WERI-Rb-1 (cell line): Measurements from ENCODE around the gene PLXDC1.
"Not testable (repeated sequence)": the region's sequence is repeated elsewhere in the genome, so short reads cannot be mapped to it uniquely, and the experiment has no call there.

ENCODE experiments used
- DNase-seq: peaks from one replicate; pipeline ENCODE4 v3.0.0-alpha.2; 2020
- H3K27ac ChIP-seq: fragments of 250-450 bp; sonication (Bioruptor Pico); 2 replicates; pipeline ENCODE4 v1.5.1; 2020; ENCODE audit warnings: mild to moderate bottlenecking, moderate library complexity
- H3K27me3 ChIP-seq: fragments of 250-450 bp; sonication (Bioruptor Pico); 2 replicates; pipeline ENCODE4 v1.5.1; 2021; ENCODE audit warnings: mild to moderate bottlenecking, low read depth, moderate library complexity; ENCODE audit not compliant: insufficient read depth, severe bottlenecking
- H3K36me3 ChIP-seq: fragments of 250-450 bp; sonication (Bioruptor Pico); 2 replicates; pipeline ENCODE4 v1.5.1; 2020; ENCODE audit warnings: mild to moderate bottlenecking, moderate library complexity
- H3K4me3 ChIP-seq: 2 replicates; pipeline ENCODE4 v1.5.1; 2011; ENCODE audit warnings: low read depth, mild to moderate bottlenecking, control low read depth, low read length
- H3K9me3 ChIP-seq: fragments of 250-450 bp; sonication (Bioruptor Pico); 2 replicates; pipeline ENCODE4 v1.5.1; 2021; ENCODE audit warnings: mild to moderate bottlenecking, moderate library complexity; ENCODE audit not compliant: severe bottlenecking
- TF ChIP-seq, protein P1 (sequence below): IDR thresholded peaks from 2 replicates; pipeline ENCODE4 v1.5.1; 2011; ENCODE audit warnings: low read depth, mild to moderate bottlenecking, control low read depth, inconsistent platforms, low read length

PLXDC1 gene

DNA sequence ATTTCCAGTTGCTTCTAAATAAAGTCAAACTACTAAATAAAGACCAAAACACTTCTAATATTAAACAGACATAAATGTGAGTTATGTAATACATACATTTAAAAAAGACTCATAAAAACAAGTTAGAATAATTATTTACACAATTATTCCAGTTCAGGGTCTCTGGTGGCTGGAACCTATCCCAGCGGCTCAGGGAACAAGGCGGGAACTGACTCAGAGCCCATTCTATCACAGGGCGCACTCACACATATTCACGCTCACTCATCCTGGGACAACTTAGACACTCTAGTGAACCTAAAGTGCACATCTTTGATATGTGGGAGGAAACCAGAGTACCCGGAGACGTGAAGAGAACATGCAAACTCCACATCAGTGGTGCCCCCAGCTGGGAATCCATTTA lies 25.0 kb downstream of the PLXDC1 start:
- Histone ChIP-seq H3K4me3 (no peak overlapping the region), H3K9me3 (no peaks in the 10 kb centered on the region), H3K27ac (no peak overlapping the region), H3K27me3 (no peaks in the 10 kb centered on the region), H3K36me3 (no peaks in the 10 kb centered on the region)
- DNase-seq: no peak
- TF ChIP-seq, protein P1, sequence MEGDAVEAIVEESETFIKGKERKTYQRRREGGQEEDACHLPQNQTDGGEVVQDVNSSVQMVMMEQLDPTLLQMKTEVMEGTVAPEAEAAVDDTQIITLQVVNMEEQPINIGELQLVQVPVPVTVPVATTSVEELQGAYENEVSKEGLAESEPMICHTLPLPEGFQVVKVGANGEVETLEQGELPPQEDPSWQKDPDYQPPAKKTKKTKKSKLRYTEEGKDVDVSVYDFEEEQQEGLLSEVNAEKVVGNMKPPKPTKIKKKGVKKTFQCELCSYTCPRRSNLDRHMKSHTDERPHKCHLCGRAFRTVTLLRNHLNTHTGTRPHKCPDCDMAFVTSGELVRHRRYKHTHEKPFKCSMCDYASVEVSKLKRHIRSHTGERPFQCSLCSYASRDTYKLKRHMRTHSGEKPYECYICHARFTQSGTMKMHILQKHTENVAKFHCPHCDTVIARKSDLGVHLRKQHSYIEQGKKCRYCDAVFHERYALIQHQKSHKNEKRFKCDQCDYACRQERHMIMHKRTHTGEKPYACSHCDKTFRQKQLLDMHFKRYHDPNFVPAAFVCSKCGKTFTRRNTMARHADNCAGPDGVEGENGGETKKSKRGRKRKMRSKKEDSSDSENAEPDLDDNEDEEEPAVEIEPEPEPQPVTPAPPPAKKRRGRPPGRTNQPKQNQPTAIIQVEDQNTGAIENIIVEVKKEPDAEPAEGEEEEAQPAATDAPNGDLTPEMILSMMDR: no peak

DNA sequence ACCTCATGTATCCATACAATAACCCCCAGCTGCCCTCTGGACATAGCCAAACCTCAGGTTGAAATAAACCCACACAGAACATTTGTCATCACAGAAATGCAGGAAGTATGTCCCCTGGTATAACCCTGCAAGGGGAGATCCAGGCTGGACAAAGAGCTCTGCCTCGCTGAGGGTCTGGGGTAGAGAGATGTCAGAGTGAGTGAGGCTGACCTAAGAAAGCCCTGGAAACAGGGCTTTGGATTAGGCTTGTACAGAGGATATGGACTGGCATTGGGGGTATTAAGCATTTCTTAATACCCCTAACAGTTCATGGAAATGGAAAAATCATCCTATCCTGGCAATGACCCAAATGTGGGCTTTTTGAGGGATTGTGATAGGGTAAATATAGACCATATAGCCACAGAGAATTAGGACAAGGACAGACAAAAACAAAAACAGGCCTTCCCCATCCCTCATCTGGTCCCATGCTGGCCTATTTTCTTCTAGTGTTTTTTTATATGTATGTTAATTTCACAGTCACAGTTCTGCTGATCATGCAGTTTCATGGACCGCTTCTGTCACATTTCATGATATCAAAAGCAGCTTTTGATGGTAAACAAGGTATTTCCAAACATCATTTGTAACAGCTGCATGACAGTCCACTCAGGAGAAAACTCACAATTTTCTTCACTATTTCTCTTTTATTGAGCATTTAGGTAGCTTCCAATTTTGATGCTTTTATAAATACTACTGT lies 26.1 kb downstream of the PLXDC1 start:
- Histone ChIP-seq H3K4me3 (no peak overlapping the region), H3K9me3 (no peaks in the 10 kb centered on the region), H3K36me3 (no peaks in the 10 kb centered on the region), H3K27ac (peak overlapping the region; percentile 9; the same call in 1 of the 2 replicates), H3K27me3 (no peaks in the 10 kb centered on the region)
- no peak for DNase-seq
- TF ChIP-seq, protein P1: no peak

DNA sequence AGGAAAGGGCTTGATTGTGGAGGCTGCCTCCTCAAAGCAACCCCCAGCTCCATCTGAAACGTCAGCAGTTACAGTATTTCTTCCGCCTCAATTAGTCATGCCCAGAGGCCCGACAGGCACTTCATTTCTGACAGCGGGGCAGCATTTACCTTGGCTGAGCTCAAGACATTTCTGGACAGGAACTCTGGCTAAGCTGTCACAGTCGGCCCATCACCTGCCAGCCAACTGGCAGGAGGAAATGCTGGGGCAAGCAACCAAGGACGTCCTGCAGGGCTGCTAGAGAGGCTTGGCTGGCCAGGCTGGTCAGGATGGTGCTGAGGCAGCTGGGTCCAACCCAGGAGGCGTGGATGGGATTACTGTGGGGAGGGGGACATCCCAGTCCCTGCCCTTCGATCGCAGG lies 27.8 kb downstream of the PLXDC1 start:
- no peaks in the 10 kb centered on the region for H3K9me3 ChIP-seq
- no peak overlapping the region for H3K27ac ChIP-seq
- no peaks in the 10 kb centered on the region for H3K36me3 ChIP-seq
- H3K27me3 ChIP-seq: no peaks in the 10 kb centered on the region
- DNase-seq: no peak
- TF ChIP-seq, protein P1: no peak
- H3K4me3 ChIP-seq: no peak overlapping the region

DNA sequence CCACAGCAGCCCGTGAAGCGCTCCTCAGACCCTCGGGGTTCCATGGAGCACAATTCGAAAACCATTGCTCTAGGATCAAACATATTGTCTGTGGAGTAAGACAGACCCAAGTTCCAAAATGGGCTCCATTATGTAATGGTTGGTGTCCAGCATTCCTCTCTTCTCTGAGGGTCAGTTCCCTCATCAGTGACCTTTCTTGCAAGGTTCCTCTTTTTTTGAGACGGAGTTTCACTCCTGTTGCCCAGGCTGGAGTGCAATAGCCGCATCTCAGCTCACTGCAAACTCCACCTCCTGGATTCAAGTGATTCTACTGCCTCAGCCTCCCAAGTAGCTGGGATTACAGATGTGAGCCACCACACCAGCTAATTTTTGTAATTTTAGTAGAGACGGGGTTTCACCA lies 28.4 kb downstream of the PLXDC1 start:
- DNase-seq: no peak
- TF ChIP-seq, protein P1: no peak

DNA sequence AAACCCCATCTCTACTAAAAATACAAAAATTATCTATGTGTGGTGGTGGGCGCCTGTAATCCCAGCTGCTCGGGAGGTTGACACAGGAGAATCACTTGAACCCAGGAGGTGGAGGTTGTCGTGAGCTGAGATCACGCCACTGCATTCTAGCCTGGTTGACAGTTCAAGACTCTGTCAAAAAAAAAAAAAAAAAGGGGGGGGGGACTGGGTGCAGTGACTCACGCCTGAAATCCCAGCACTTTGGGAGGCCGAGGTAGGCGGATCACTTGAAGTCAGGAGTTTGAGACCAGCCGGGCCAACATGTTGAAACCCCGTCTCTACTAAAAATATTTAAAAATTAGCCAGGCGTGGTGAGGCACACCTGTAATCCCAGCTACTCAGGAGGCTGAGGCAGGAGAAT lies 29.5 kb downstream of the PLXDC1 start:
- not testable (repeated sequence) for H3K4me3 ChIP-seq, H3K27me3 ChIP-seq, H3K27ac ChIP-seq, H3K9me3 ChIP-seq, H3K36me3 ChIP-seq, DNase-seq

More for the DNA sequence above, 28.4 kb downstream of the PLXDC1 start:
- Histone ChIP-seq H3K36me3 (no peaks in the 10 kb centered on the region), H3K27me3 (no peaks in the 10 kb centered on the region), H3K9me3 (no peaks in the 10 kb centered on the region), H3K27ac (no peak overlapping the region), H3K4me3 (no peak overlapping the region)

DNA sequence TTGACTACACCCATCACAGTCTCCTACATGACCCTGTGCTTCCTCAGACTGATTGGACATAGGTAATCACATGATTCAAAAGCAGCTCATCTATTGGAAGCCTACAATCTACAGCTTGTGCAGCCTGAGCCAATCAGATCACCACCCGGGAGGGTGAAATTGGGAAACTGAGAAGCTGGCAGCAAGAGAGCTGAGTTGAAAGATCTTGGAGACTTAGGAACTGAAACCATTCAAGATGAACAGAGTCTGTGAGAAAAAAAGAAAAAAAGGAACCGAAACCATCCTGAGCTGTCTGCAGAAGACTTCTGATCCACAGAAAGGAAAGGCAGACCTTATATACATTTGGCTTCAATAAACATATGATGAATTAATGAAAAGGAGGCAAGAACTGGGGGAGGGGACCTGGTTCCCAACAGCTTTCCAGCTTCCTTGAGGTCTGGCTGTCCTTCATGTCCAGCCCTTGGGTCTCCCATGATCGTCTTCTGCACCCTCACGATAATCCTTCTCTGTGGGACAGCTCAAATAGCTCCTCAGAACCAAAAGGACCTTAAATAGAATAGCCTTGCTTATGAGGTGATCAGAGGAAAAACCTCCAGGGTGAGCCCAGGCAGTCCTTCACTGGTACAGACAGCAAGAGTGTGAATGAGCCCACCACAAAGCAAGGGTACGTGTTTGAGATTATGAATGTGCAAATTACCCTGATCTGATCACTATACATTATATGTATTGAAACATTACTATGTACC lies 32.6 kb downstream of the PLXDC1 start:
- Histone ChIP-seq H3K9me3 (no peaks in the 10 kb centered on the region), H3K27ac (no peak overlapping the region), H3K27me3 (no peaks in the 10 kb centered on the region), H3K36me3 (no peaks in the 10 kb centered on the region), H3K4me3 (no peak overlapping the region)
- TF ChIP-seq, protein P1: no peak
- DNase-seq: no peak
